NCI-H2171 treated with DMSO at 0.1 percent for 48 hours (cell line): ENCODE results near the gene ZNF337.
"Not testable (repeated sequence)": the region's sequence is repeated elsewhere in the genome, so short reads cannot be mapped to it uniquely, and the experiment has no call there.

Experiments used
- DNase-seq: peaks from one replicate; lab custom pipeline; 2025; lab: John Stamatoyannopoulos, UW

ZNF337 gene

DNA sequence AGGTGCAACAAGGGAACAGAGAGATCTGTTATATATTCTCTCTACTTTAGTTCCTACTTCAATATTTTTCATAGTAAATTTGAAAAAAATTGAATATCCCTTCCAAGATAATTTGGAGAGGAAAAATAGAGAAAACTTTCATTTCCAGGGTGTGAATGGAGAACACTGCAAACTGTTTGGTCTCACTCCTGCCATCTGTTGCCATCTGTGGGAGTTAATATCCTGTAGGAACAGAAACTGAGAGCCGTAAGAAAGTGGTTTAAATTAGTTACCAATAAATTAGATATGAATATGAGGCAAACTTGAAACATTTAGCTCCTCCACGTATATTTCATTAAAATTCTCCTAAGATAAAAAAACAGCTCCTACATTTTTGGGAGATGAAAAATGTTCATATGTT, 4.2 kb downstream of the ZNF337 start:
- peak; percentile 64 for DNase-seq

DNA sequence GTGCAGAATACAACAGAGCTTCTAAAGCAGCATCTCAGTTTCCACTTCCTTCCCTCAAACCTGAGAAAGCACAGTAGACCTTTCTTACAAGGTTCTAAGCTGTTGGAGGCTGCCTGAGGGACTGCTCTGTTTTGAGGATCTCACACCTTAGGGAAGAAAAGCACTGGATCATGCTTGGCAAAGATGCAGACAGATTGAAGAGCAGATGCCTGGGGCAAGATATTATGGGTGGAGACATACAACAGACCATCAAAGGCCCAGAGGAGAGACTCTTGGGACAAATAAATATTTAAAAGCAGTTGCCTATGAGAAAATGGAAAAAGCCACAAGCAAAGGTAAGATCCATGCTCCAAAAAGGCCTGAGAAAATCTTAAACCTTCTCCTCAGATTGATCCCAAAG, 6.2 kb downstream of the ZNF337 start:
- DNase-seq = peak; percentile 86

DNA sequence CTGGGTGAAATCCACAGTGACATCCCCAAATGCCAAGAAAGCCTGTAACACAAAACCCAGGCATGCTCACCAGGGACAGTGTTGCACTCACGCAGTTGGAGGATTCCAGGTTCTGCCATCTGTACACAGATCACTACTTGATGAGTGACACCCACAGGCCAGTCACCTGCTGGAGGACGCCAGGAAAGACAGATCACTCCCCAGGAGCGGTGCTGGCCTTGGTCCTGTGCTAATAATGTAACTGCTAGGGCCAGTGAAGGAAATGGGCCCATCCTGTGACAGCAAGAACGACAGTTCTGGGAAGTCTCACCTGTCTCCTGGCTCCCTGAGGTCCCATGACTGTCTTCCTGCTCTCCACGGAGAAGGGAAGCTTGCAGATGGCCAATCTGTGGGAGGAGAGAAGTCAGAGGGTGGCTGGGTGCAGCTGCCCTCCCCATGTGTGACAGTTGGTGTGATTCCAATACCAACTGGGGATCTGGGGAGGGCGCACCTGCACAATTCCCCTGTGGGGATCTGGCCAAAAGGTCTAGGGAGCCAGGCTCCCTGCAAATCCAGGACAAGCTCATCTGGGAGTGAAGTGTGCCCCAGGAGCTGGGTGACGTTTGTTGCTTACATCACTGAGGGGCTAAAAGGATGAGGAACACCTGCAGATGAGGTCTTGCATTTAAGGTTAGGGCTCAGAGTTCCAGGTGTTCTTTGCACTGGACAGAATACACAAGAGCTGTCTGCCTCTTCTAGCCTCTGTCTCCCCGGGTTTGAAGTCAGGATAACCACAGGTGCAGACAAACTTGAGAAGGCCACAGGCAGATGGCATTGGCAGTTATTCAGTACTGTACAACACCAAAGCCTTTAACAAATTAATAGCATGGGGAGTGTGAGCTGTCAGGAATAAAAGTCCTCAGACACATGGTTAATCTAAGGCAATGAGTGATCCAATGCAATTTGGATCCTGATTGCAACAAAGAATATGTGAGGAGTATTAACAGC, 10.3 kb downstream of the ZNF337 start:
- peak; percentile 99 for DNase-seq

DNA sequence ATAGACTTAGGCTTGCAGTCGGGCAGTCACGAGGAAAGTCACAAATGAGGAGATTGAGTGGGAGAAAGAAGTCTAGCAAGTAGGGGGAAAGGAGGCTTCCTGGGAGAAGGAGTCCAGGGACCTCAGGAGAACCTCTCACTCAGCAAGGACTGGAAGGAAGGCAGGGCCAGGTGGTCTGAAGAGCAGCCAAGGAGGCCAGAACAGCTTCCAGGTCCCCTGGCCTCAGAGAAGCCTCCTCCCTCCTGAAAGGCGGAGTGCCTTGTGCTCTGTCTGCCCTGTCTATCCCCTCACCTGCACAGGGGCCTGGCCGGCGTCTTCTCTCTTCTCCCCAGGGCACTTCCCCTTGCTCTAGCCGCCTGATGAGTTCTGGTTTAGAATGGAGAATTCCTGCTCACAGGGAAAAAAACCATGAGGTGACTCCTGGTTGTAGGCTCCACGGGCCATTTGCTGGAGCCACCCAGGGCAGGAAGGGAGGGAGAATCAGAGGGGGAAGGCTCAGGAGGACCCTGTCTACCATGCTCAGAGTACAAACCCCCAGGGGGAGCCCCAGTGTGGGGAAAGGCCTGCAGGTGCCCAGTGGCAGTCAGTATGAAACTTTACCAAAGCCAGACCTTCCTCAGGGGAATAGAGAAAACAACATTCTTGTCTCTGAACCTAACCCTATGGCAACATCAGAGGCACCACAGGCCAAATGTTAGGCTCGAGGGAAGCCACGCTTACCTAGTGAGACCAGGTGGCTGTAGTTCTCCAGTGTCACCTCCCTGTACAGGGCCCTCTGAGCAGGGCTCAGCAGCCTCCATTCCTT, 11.2 kb downstream of the ZNF337 start:
- no peak for DNase-seq

DNA sequence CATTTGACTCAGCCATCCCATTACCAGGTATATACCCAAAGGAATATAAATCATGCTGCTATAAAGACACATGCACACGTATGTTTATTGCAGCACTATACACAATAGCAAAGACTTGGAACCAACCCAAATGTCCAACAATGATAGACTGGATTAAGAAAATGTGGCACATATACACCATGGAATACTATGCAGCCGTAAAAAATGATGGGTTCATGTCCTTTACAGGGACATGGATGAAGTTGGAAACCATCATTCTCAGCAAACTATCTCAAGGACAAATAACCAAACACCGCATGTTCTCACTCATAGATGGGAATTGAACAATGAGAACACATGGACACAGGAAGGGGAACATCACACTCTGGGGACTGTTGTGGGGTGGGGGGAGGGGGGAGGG, 12.8 kb downstream of the ZNF337 start:
- not testable (repeated sequence) for DNase-seq

DNA sequence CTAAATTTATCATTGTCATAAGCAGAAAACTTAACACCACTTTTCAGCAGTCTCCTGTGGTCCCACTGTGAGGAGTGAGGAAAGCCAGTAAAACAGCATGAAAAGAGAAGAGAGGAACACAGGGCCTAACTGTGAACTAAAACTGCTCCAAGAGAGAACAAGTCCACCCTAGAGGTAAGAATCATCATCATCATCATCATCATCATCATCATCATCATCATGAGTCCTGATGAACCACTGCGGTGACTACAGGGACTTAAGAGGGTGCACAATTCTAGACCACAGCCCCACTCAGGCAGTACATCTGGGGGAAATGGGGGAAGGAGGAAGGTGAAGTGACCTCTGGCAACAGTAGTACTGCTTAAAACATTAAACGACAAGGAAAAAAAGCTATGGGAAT, 13.6 kb downstream of the ZNF337 start:
- DNase-seq = no peak

DNA sequence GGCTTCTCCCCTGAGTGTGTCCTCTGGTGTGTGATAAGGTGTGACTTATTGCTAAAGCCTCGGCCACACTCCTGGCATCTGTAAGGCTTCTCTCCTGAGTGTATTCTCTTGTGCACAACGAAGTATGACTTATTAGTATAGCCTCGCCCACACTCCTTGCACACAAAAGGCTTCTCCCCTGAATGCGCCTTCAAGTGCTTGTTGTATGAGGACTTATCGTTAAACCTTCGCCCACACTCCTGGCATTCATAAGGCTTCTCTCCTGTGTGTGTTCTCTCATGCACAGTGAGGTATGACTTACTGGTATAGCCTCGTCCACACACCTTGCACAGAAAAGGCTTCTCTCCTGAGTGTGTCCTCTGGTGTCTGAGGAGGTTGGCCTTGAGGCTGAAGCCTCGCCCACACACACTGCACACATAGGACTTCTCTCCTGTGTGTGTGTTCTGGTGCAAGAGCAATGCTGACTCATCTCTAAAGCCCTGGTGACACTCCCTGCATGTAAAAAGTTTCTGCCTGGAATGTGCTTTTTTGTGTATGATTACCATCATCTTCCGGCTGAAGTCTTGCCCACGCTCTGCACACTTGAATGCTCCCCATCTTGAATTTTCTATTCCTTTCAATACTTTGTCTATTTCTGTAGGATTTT, 20.4 kb downstream of the ZNF337 start:
- no peak for DNase-seq

DNA sequence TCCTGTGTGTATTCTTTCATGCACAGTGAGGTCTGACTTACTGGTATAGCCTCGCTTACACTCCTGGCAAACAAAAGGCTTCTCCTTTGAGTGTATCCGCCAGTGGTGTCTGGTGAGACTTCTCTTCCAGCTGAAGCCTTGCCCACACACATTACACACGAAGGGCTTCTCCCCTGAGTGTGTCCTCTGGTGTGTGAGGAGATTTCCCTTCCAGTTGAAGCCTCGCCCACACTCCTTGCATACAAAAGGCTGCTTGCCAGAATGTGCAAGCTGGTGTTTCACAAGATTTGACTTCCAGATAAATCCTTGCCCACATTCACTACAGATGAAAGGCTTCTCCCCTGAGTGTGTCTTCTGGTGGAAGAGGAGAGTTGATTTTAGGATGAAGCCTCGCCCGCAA, 21.5 kb downstream of the ZNF337 start:
- no peak for DNase-seq

DNA sequence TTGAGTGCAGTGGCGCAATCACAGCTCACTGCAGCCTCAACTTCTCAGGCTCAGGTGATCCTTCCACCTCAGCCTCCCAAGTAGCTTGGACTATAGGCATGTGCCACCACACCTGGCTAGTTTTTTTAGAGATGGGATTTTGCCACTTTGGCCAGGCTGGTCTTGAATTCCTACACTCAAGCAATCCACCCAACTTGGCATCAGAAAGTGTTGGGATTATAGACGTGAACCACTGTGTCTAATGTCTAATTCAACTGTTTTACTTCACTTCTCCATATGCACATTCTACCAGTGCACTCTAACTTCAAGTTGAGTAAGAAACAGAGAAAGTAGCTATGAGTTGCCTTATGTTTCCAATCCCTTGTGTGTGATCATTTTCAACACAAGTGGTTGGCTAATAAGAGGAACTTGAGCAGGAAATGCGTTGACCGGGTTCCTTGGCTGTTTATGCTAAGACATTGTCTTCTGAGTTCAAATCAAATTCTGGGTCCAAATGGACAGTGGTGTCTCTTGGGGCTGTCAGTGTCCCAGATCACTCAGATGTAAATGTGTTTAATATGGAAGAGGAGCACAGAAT, 23.9 kb downstream of the ZNF337 start:
- no peak for DNase-seq

DNA sequence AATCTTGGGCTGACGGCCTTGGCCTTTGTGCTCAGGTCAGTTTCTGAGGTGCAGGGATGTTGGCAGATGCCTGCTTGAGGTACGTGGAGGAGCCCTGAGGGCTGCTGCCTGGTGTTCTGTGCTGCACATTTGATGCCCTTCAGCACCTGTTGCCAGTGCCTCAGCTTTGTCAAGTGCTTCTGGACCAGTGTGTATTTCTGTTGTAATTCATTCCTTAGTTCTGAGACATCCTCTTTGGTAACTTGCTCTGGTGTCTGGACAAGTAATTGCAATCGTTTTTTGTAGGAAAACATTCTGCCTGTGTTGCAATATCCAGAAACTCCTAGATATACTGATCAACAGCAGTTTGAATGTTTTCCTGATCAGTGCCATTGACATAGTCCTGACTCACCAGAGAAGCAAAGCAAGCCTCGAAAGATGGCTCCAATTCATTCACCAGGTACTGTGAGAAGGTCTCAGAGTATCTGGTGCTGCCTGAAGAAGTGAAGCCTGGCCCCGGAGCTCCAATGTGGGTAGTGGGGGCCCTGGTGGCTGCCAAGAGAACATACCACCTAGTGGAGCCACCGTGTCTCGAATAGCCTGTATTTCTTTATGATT, 26.7 kb downstream of the ZNF337 start:
- no peak for DNase-seq

DNA sequence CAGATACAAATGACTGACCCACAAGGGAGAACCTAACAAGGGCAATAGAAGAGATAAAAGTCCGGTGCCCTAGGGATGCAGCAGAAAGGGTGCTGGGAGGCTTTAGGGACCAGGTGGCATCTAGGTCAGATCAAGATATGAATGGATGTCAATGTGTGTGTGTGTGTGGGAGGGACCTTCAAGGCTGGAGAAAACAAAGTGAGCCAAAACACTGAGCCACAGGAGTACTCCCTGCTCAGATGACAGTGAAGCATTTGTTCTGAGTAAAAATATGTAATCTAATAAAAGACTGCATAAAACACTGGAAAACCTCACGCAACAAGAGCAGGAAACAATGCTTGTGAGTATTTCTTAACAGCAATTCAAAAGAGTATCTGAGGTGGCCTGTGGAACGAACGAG, 28.2 kb downstream of the ZNF337 start:
- DNase-seq = no peak

DNA sequence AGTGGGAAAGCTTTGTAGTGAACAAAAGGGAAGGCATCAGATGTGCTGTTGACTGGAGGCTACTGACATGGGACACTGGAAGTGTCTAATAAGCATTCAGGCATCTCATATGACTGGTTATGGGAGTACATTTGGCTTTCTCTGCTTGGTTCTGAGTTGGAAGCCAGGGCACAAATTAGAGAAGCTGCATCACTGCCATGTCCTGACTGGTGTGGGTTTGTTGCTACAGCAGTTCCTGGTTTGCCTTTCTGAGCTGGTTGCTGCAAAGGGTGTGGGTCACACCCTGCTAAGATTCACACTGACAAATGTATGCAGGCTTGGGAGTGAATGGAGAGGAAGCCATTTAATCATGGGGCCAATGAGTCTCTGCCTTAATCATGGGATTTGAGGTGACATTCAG, 36.7 kb downstream of the ZNF337 start:
- DNase-seq = no peak

DNA sequence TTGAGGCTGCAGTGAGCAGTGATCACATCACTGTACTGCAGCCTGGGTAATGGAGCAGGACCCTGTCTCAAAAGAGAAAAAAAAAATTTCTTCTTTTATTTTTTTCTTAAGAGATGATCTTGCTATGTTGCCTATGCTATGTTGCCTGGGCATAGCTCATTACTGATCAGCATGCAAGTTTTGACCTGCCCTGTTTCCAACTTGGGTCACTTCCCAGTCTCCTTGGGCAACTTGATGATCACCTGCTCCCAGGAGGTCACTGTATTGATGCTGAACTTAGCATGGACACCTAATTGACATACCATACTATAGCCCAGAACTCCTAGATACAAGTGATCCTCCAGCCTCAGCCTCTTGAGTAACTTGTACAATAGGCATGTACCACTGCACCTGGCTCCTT, 42.2 kb downstream of the ZNF337 start:
- DNase-seq = no peak

DNA sequence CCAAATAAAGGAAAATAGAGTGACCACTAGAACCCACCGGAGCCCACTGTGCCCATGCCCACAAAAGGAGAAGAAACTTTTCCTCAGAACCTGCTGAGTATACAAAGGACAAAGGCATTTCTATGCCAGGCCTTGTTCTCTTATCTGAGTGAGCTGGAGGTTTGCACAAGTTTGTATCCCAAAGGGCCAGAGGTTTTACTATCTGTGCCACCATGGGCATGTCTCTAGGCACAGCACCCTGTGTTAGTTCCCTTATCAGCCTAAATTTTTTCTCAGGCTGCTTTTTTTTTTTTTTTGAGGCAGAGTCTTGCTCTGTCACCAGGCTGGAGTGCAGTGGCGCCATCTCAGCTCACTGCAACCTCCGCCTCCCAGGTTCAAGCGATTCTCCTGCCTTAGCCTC, 43.8 kb downstream of the ZNF337 start:
- not testable (repeated sequence) for DNase-seq

DNA sequence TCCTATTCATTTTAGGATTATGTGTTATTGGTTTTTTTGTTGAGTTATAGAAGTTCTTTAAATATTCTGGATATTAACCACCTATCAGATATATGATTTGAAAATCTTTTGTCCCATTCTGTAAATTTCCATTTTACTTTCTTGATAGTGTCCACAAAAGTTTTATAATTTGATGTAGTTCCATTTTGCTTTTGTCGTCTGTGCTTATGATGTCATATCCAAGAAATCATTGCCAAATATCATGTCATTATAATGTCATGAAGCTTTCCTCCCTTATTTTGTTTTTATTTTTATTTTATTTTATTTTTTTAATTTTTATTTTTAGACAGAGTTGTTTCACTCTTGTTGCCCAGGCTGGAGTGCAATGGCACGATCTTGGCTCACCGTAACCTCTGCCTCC, 51.8 kb downstream of the ZNF337 start:
- no peak for DNase-seq

DNA sequence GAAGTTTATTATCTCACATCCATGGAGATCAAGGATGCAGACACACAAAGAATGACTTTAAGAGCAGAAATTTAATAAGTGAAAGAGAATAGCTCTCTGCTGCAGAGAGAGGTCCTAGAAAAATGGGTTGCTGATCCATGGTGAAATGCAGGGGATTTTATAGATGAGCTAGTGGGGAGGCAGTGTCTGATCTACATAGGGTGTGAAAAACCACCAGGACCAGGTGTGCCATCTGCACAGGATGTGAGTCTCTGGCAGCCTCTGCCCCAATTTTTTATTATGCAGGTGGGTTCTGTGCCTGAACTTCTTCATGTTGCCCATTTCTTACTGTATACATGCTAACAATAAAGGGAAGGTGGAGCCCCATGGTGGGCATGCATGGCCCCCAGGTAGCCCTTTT, 52.9 kb downstream of the ZNF337 start:
- no peak for DNase-seq

DNA sequence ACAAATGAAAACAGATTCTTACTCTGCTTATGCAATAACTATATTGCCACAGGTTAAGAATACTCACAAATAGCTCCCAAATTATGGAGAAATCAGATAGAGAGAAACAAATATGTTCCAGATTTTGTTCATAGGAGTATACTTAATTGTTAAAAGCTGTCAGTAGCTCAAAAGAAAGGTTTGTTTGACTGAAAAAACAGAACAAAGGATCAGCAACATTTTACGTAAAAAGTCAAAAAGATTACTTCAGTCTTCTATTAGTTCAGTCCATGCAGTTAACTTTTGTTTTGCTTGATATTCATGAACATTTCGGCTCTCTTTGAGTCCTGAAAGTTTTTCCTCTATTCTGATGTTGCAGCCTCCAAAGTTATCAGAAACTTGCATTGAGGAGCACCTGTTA, 59.4 kb downstream of the ZNF337 start:
- DNase-seq = no peak

DNA sequence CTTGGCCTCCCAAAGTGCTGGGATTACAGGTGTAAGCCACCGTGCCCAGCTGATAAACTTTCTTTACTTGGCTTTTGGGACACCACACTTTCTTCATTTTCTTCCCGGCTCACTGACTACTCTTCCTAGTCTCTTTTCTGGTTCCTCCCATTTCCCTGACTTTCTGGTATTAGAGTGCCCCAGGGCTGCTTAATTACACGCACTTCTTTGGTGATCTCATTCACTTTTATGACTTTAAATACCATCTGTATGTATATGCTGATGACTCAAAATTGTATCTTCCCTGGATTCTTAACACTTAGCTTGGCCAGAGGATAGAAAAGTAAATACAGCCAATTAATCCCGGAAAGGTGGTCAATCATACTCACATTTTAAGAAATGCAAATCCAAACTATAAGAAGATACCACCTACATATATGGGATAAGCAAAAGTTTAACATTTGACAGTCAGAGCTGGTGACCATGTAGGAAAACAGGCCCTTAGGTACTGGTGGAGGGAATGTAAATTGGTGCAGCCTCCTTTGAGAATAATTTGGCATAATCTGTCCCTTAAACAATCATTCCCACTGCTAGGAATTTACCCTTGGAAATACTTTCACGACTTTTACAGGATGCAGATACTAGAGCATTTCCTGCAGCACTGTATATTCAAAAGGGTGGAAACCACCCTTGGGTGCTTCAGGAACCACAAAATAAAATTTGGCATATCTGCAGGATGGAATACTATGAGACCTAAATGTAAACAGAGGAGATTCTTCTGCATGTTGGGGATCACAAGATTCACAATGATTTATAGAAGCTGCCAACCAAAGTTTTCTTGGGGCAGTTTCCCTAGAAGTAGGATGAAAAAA, 63.5 kb downstream of the ZNF337 start:
- DNase-seq = no peak

DNA sequence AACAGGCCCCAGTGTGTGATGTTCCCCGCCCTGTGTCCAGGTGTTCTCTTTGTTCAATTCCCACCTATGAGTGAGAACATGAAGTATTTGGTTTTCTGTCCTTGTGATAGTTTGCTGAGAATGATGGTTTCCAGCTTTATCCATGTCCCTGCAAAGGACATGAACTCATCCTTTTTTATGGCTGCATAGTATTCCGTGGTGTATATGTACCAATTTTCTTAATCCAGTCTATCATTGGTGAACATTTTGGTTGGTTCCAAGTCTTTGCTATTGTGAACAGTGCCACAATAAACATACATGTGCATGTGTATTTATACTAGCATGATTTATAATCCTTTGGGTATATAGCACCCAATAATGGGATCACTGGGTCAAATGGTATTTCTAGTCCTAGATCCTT, 66.0 kb downstream of the ZNF337 start:
- not testable (repeated sequence) for DNase-seq

DNA sequence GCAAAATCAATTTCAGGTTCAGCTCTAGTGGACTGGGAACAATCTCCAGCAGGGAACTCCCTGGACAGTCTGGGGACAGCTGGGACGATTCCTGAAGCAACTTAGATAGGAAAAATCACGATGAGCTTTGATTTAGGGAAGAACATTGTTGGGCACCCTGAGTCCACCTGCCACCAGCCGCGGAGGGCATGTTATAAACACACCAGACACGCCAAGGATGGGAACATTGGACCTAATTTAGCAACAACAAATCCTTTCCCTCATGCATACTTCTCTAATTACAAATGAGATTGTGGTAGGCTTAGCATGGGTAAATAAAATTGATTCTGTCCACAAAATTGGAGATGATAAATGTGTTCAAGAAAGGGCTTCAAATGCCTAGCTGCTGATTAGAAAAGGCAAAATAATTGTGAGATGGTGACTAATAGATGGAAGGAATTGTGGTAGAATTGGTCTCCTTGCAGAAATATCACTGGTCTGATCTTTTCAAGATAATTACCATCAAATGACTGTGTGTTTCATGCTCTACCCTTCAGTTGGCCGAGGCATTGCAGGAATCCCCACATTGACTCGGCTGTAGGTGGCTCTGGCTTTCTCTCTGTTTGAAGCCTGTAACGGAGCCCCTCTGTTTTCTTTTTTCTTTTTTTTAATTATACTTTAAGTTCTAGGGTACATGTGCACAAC, 66.7 kb downstream of the ZNF337 start:
- DNase-seq = no peak
